IPS DF 19.7 (cell line): ENCODE results near the gene EFNA2.

Experiments
- DNase-seq: peaks from one replicate; pipeline ENCODE4 v3.0.0-alpha.2; 2013; ENCODE audit warnings: low read depth, low spot score

EFNA2 gene

DNA sequence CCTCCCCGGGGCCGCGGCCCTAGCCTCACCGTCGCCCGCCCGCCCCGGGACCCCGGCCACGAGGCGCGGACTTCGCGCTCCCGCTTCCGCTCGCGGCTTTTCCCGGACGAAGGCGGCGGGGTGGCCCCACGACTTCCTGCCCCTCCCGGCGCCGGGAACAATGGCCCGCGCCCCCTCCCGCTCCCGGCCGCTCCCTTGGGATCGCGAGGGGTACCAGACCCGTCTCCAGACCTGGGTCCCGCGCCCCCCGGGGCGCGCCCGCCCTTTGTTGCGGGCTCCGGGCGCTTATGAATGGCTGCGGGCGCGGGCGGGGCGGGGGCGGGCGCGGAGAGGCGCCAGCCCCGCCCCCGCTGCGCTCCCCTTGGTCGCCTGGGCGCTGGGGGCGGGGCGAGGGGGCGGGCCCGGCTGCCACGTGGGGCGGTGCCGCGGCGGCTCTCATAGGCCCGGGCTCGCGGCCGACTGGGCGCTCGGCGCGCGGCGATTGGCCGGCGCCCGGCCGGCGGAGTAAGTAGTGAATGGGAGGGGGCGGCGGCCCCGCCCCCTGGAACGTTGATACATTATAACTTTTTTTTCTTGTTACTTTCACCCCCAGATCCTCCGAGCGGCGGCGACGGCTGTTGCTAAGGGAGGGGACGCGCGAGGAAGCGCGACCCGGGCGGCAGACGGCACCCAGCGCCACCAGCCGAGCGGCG, 36.2 kb upstream of the EFNA2 start:
- DNase-seq = no peak

GRCh38 chr19:1249990-1250436, 35.7 kb upstream of the EFNA2 start:
- no peak for DNase-seq

DNA sequence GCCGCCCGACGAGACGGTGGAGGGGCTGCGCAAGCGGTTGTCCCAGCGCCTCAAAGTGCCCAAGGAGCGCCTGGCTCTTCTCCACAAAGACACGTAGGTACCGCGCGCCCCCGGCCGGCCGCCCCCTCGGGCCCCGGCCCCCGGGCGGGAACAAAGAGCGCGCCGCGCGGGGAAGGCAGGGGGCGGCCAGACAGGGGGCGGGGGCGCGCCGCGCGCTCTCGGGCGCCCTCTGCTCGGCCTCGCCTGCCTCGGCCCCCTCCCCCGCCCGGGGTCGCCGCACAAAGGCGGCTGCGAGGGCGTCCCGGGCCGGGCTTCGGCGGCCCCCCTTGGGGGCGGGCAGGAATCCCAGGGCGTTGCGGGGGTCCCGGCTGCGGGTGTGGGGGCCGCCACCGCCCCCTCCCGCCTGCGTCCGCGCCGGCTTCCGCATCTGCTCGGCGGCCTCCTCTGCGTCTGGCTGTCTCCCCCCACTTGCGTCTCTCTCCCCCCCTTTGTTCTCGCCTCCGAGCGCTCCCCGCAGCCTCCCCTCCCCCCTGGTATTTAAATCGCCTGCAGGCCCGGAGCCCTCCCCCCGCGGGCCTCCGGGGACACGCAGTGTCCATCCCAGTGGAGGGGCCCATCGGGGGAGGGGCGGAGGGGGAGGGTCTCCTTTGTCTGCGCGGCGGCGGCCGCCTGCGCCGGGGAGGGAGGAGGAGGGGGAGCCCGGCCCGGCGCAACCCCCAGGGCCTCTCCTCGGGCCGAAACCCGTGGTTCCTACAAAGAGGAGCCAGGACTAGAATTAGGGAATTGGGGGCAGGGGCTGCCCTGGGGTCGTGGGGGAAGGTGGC, 35.0 kb upstream of the EFNA2 start:
- no peak for DNase-seq

- DNase-seq = no peak
These were observed 34.1 kb upstream of the EFNA2 start for GRCh38 chr19:1251330-1252220.

GRCh38 chr19:1252221-1252820, 33.4 kb upstream of the EFNA2 start:
- no peak for DNase-seq

GRCh38 chr19:1252821-1253513, 32.7 kb upstream of the EFNA2 start:
- DNase-seq = no peak

- no peak for DNase-seq
These were observed 32.1 kb upstream of the EFNA2 start for GRCh38 chr19:1253514-1254080.

DNA sequence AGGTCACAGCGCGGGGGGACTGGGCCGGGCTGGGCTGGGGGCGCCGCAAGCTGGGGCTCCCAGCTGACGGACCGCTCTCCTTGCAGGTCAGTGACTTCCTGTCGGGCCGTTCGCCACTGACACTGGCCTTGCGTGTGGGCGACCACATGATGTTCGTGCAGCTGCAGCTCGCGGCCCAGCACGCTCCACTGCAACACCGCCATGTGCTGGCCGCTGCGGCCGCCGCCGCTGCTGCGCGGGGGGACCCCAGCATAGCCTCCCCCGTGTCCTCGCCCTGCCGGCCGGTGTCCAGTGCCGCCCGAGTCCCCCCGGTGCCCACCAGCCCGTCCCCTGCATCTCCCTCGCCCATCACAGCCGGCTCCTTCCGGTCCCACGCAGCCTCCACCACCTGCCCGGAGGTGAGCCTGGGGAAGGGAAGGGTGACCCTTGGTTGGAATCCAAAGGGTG, 31.6 kb upstream of the EFNA2 start:
- DNase-seq = no peak

- no peak for DNase-seq
These were observed 31.0 kb upstream of the EFNA2 start for GRCh38 chr19:1254530-1255185.

DNA sequence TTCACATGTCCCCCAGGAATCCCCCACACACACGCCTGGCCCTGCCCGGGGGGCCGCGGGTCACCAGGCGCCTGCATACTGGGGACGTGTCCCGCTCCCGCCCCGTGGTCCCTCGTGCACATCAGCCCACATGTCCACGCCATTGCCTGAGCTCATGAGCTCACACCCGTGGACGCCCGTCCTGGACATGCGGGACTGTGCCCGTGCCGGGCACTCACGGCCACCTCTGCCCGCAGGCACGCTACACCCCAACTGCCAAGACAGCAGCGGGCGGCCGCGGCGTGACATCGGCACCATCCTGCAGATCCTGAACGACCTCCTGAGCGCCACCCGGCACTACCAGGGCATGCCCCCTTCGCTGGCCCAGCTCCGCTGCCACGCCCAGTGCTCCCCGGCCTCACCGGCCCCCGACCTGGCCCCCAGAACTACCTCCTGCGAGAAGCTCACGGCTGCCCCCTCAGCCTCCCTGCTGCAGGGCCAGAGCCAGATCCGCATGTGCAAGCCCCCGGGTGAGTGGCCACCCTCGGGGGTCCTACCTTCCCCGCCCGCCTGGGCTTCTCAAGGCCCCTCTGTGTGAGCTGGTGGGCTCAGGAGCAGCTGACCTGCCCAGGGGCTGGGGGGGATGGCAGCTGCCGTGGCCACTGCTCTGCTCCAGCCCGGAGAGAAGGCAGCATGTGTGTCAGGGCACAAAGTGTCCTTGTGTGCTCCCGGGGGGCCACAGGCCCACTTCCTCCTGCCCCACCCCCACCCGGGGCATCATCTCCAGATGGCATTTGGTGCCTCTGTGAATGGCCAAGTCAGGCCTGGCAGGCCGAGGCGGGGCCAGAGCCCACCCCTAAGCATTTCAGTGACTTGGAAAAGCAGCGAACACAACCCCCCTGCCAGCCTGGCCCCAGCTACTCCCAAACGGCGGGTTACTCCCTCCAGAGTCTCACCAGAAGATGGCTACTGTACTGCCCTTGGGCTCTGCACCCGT, 30.2 kb upstream of the EFNA2 start:
- no peak for DNase-seq

GRCh38 chr19:1256646-1257474, 28.8 kb upstream of the EFNA2 start:
- DNase-seq = no peak

- DNase-seq = no peak
These were observed 28.1 kb upstream of the EFNA2 start for GRCh38 chr19:1257475-1258162.

DNA sequence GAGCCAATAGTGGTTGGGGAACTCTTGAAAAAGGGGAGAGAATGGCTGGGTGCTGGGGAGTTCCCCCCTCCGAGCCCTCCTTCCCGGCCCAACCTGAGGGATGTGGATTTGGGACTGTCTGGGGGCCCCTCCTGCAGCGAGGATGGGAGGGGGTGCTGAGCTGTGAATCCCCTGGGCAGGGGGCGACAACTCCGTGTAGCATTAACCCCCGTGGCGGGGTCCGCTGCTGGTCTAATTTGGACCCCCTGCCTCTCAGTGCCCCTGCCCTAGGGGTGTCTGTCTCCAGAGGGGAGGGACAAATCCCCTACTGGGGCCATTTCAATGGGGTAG, 27.5 kb upstream of the EFNA2 start:
- DNase-seq = no peak

DNA sequence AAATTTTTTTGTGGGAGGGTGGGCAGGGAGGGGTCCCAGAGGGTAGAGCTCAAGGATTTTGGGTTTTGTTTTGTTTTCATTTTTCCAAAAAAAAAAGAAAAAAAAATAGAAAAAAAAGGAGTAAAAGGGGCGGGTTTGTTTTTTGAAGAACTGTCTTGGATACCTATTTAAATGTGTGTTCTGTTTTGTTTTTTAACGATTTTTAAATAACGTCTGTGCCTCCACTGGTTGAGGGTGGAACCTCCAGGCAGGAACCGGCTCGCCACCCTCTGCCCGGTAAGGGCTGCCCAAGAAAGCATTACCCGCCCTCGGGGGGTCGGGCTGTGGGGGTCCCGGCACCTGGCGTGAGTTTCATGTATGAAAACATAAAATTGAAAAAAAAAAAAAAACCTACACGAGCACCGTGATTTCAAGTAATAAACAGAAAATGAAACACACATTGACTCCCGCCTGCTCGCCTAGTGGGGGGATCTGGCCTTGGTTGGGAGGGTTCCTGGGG, 26.9 kb upstream of the EFNA2 start:
- DNase-seq = no peak

DNA sequence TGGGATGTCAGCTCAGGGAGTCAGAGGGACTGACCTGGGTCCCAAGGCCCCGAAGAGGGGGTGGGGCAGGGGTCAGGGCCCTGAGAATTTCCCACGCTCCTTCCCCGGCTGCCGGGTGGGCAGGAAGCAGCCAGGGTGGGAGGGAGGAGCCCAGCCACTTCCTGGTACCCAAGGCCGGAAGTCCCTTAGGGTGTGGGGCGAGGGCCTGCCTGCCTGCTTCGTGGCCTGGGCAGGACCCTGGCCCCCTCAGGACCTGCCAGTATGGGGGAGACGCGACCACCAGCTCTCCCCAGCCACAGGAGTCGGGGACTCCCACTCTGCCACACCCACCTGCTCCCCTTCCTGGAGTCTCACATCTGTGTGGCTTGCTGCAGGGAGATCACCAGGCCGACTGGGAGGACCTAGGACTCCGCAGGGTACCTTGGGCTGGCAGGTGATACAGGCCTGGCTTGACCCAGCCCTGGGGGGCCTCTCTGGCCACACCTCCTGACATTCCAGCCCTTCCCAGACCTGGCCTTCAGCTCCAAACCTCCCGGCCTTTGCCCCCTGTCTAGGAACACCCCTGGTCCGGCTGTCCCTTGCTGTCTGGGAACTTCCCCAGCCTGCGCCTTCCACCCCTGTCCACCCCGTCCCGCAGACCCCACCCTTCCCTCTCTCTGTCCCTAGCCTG, 26.3 kb upstream of the EFNA2 start:
- no peak for DNase-seq

- no peak for DNase-seq
These were observed 25.6 kb upstream of the EFNA2 start for GRCh38 chr19:1259876-1260748.
